Parathyroid adenoma (tissue), 2 donors: ENCODE data around the gene NMNAT2.

Experiments used
- H2AFZ ChIP-seq: fragments of 300-600 bp; sonication (generic); one replicate; pipeline ENCODE4 v1.7.0; 2017; ENCODE audit warnings: antibody characterized with exemption, mild to moderate bottlenecking
- H3K27ac ChIP-seq: fragments of 300-600 bp; sonication (generic); one replicate; pipeline ENCODE4 v1.7.0; 2017
- H3K27me3 ChIP-seq: fragments of 300-600 bp; sonication (generic); one replicate; pipeline ENCODE4 v1.7.0; 2017; ENCODE audit warnings: low read length; ENCODE audit not compliant: control insufficient read depth, insufficient read depth
- H3K36me3 ChIP-seq: fragments of 300-600 bp; sonication (generic); one replicate; pipeline ENCODE4 v1.7.0; 2017; ENCODE audit warnings: low read length; ENCODE audit not compliant: control insufficient read depth, insufficient read depth
- H3K4me1 ChIP-seq: fragments of 300-600 bp; sonication (generic); one replicate; pipeline ENCODE4 v1.7.0; 2017; ENCODE audit warnings: control low read depth
- H3K4me2 ChIP-seq: fragments of 300-600 bp; sonication (generic); one replicate; pipeline ENCODE4 v1.7.0; 2017; ENCODE audit warnings: low read length
- H3K4me3 ChIP-seq: fragments of 300-600 bp; sonication (generic); one replicate; pipeline ENCODE4 v1.7.0; 2017; ENCODE audit warnings: low read depth, low read length
- H3K79me2 ChIP-seq: fragments of 300-600 bp; sonication (generic); one replicate; pipeline ENCODE4 v1.7.0; 2017; ENCODE audit warnings: control low read depth
- H3K9ac ChIP-seq: fragments of 300-600 bp; sonication (generic); one replicate; pipeline ENCODE4 v1.7.0; 2017; ENCODE audit warnings: mild to moderate bottlenecking
- H3K9me3 ChIP-seq: fragments of 300-600 bp; sonication (generic); one replicate; pipeline ENCODE4 v1.7.0; 2017; ENCODE audit warnings: low read length; ENCODE audit not compliant: control insufficient read depth
- CTCF ChIP-seq: fragments of 300-600 bp; sonication (generic); IDR thresholded peaks from one replicate; pipeline ENCODE4 v1.7.0; 2017; ENCODE audit warnings: antibody characterized with exemption, mild to moderate bottlenecking
- donor health status: primary hyperparathyroidism.

The NMNAT2 gene

GRCh38 chr1:183236158-183236725 is 181.9 kb downstream of the NMNAT2 start:
- H3K9ac ChIP-seq = no peak overlapping the region
- H2AFZ ChIP-seq = no peak overlapping the region
- no peak for TF ChIP-seq CTCF
- H3K9me3 ChIP-seq = no peaks in the 10 kb centered on the region
- H3K4me1 ChIP-seq = no peaks in the 10 kb centered on the region
- H3K4me2 ChIP-seq = no peak overlapping the region
- no peaks in the 10 kb centered on the region for H3K36me3 ChIP-seq
- H3K4me3 ChIP-seq = no peak overlapping the region
- no peaks in the 10 kb centered on the region for H3K79me2 ChIP-seq
- H3K27ac ChIP-seq = no peak overlapping the region
- no peaks in the 10 kb centered on the region for H3K27me3 ChIP-seq

GRCh38 chr1:183235503-183235902 is 182.7 kb downstream of the NMNAT2 start:
- no peak for TF ChIP-seq CTCF
- no peak overlapping the region for H3K9ac ChIP-seq
- no peaks in the 10 kb centered on the region for H3K36me3 ChIP-seq
- H3K27ac ChIP-seq = no peak overlapping the region
- no peak overlapping the region for H3K4me2 ChIP-seq
- H3K4me1 ChIP-seq = no peaks in the 10 kb centered on the region
- no peak overlapping the region for H3K4me3 ChIP-seq
- H3K27me3 ChIP-seq = no peaks in the 10 kb centered on the region
- H2AFZ ChIP-seq = no peak overlapping the region
- no peaks in the 10 kb centered on the region for H3K9me3 ChIP-seq
- H3K79me2 ChIP-seq = no peaks in the 10 kb centered on the region

- no peaks in the 10 kb centered on the region for H3K36me3 ChIP-seq
- H3K27ac ChIP-seq = no peak overlapping the region
- no peak overlapping the region for H3K9ac ChIP-seq
- no peak overlapping the region for H3K4me3 ChIP-seq
- no peaks in the 10 kb centered on the region for H3K4me1 ChIP-seq
- no peaks in the 10 kb centered on the region for H3K27me3 ChIP-seq
- no peaks in the 10 kb centered on the region for H3K9me3 ChIP-seq
- peak overlapping the region; percentile 65 for H2AFZ ChIP-seq
- H3K4me2 ChIP-seq = no peak overlapping the region
- peak; percentile 46 for TF ChIP-seq CTCF
- no peaks in the 10 kb centered on the region for H3K79me2 ChIP-seq
Observed at GRCh38 chr1:183234660-183235476, 183.3 kb downstream of the NMNAT2 start.

- Histone ChIP-seq H2AFZ (no peak overlapping the region), H3K27ac (no peak overlapping the region)
- TF ChIP-seq CTCF = no peak
Observed at GRCh38 chr1:183233113-183233512, 185.1 kb downstream of the NMNAT2 start.

More at GRCh38 chr1:183233113-183233512, 185.1 kb downstream of the NMNAT2 start:
- Histone ChIP-seq H3K4me2 (no peak overlapping the region), H3K4me3 (no peak overlapping the region), H3K4me1 (no peaks in the 10 kb centered on the region), H3K79me2 (no peaks in the 10 kb centered on the region), H3K9ac (no peak overlapping the region), H3K9me3 (no peaks in the 10 kb centered on the region), H3K27me3 (no peaks in the 10 kb centered on the region), H3K36me3 (no peaks in the 10 kb centered on the region)
